ENCODE results near the gene LEFTY1.
A peak's percentile ranks its signal among the peaks of the same experiment; 100 is the strongest.
"Not testable (repeated sequence)": the region's sequence is repeated elsewhere in the genome, so short reads cannot be mapped to it uniquely, and the experiment has no call there.

The LEFTY1 gene

DNA sequence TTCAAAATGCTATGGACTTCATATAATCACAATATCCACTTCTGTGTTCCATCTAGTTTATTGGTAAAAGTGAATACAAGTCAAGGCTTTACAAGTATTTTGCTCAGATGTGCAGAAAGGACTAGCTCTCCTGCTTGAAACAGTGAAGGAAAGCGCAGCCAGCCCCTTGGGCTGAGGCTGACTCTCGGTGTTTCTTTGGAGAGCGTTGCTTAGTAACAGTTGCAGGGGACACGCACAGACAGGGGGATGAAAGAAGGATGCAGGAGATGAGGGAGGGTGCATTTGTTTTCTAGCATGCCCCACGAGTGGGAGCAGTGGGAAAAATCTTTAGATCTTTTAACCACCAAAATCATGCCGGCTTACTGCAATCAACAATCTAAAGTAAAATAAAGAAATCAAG lies 26.0 kb upstream of the LEFTY1 start:
- DNase-seq = no peak

- no peak for DNase-seq
Measured at GRCh38 chr1:225914391-225914790, 25.4 kb upstream of the LEFTY1 start.

GRCh38 chr1:225911191-225912130 lies 22.5 kb upstream of the LEFTY1 start:
- DNase-seq = peak; percentile 53 to 75

GRCh38 chr1:225909477-225909876 lies 20.5 kb upstream of the LEFTY1 start:
- DNase-seq = no peak

- DNase-seq = no peak
Measured at GRCh38 chr1:225908773-225909172, 19.8 kb upstream of the LEFTY1 start.

DNA sequence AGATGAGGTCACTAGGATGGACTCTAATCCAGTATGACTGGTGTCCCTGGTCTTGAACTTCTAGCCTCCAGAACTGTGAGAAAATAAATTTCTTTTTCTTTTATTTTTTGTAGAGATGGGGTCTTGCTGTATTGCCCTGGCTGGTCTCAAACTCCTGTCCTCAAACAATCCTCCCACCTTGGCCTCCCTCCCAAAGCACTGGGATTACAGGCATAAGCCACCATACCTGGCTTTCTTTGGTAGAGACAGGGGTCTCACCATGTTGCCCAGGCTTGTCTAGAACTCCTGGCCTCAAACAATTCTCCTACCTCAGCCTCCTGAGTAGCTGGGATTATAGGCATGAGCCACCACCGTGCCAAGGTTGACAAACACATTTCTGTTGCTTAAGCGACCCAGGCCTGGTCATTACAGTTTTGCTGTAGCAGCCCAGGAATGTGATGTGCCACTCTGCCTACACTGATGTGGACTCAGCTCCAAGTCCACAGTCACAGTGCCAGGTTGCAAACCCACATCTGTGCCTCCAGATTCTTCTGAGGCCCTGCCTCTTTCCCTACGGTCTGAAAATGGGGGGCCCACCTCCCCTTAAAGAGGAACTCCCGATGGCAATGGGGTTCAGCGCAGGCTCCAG lies 19.2 kb upstream of the LEFTY1 start:
- no peak for DNase-seq

DNA sequence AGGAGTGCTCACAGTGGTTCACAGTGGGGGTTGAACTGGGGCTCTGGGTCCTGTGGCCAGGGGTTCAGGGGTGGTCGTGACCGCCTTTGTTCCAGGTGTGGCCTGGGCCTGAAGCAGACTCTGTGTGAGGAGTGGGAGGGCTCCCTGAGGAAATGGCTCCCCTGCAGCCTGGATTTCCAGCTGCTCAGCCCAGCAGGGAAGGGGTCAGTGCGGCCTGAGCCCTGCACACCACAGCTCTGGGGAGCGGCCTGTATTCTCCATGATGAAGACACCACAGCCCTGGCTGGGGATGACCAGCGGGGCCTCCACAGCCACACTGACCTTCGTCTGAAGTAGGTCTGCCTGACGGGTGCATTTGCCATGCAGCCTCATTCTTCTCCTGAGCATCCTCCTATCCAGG lies 18.4 kb upstream of the LEFTY1 start:
- no peak for DNase-seq

DNA sequence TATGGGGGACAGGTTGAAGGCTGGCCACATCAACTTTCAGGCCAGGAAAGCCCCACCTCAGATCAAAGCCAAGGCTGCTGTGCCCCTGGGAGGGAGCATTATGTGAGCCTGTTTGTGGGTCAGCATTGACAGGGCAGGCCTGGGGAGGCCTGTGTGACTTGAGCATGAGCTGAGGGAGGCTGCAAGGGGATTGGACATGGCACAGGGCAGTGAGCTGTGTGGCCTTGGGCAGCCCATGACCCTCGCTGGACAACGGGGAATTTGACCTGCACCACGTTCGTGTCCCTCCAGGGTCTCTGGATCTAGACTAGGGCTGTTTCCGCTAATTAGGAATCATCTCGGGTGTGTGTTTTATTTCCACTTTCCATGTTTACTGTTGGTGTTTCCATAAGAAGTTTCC lies 17.5 kb upstream of the LEFTY1 start:
- DNase-seq = no peak

- no peak for DNase-seq
Measured at GRCh38 chr1:225903623-225904022, 14.7 kb upstream of the LEFTY1 start.

- DNase-seq = no peak
Measured at GRCh38 chr1:225899044-225899925, 10.3 kb upstream of the LEFTY1 start.

- no peak for DNase-seq
Measured at GRCh38 chr1:225897595-225898514, 8.9 kb upstream of the LEFTY1 start.

GRCh38 chr1:225896937-225897549 lies 8.1 kb upstream of the LEFTY1 start:
- peak; percentile 17 to 71 for DNase-seq

DNA sequence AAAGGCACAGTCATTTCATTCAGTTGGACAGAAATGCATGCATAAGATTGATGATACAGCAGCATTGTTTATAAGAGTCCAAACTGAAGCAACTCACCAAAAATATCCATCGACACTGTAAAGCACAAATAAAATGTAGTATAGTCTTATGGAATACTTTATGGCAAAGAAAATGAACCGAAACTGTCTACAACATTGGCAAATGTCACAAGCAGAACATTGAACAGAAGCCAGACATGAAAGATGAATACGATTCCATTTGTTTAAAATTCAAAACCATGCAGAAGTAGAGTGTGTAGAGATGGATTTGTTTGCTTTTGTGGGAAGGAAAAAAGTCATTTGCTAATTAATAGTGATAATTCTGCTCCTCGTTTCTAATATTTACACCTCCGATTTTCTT lies 7.5 kb upstream of the LEFTY1 start:
- no peak for DNase-seq

- DNase-seq = no peak
Measured at GRCh38 chr1:225892307-225892706, 3.4 kb upstream of the LEFTY1 start.

DNA sequence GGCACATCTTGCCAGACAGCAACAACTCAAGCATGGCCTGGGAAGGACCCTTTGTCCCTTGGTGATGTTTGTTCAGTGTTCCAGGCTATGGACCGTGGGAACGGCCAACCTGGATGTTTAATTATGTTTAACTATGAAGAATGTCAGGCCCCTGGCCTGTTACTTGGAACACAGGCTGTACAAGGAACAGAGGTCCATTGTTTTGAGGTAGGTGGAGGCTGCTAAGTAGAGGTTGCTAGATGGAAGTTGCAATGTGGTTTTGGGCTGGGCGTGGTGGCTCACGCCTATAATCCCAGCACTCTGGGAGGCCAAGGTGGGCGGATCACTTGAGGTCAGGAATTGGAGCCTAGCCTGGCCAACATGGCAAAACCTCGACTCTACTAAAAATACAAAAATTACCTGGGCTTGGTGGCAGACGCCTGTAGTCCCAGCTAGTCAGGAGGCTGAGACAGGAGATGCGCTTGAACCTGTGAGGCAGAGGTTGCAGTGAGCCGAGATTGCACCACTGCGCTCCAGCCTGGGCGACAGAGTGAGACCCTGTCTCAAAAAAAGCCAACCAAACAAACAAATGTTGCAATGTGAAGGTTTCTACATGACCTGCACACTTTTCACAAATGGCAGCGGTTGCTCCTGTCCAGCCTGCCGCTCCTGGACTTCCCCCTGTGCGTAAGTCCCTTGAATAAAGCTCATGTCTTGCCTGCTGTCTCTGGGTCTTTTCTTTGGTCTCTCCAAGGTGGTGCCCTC lies 2.5 kb upstream of the LEFTY1 start:
- no peak for DNase-seq

GRCh38 chr1:225890346-225891228 lies 1.6 kb upstream of the LEFTY1 start:
- DNase-seq = no peak

- no peak for DNase-seq
Measured at GRCh38 chr1:225889743-225890142, 797 bp upstream of the LEFTY1 start.

GRCh38 chr1:225888289-225888897 lies 553 bp downstream of the LEFTY1 start:
- DNase-seq = no peak

- DNase-seq = not testable (repeated sequence)
Measured at GRCh38 chr1:225887554-225888288, 1.2 kb downstream of the LEFTY1 start.

Data from stimulated activated CD4-positive, alpha-beta T cell treated with anti-CD3 and anti-CD28 coated beads, Interleukin-4, amount 100 ng/mL, for 4 hours (primary cell).